Measurements from ENCODE around the gene UCN2. TPM values are rescaled to one million over a fixed set of nuclear protein-coding genes. Genes with fewer than 3 reads are reported as not detected.
A peak's percentile ranks its signal among the peaks of the same experiment; 100 is the strongest.

UCN2 gene
- total and polyA plus RNA-seq, 2 of the 8 experiments (the other 6 are each of a cell fraction or from before 2014, with no cell fraction given): 0.14 TPM; not detected in 1

DNA sequence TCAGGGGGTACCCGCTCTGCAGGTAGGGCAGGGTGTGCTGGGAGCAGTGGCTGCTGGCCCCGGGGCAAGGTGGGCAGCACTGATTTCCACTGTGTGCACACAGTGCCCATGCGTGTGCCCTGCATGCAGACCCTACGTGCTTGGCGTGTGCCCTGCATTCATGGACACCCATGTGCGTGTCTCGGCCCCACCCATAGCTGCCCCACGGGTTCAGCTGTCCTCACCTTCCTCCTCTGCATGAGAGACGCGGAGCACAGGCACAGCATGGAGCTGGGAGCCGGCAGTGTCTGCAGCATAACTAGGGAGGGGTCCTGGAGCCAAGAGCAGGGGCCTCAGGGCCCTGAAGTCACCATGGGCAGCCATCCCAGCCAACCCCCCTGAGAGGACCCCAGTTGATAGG lies 1.6 kb upstream of the UCN2 start:
- WGBS, 2 experiments (ENCODE audit: extremely low coverage in 1 of 2, insufficient coverage in 1 of 2, insufficient read length in 1 of 2, insufficient replicate concordance in 2 of 2, low coverage in 1 of 2, low lambda C conversion rate in 2 of 2, missing lambda C conversion rate in 1 of 2): 93% methylated on average over 11 of the region's 11 CpGs; no CpG with 5 or more reads in 1 of the 2 experiments
- no peak overlapping the region for H2BK20ac ChIP-seq (ENCODE audit: low read length)
- no peak overlapping the region for H3K27ac ChIP-seq (ENCODE audit: low read depth, low read length)
- H3K23ac ChIP-seq (ENCODE audit: insufficient read length): no peak overlapping the region
- FAIRE-seq (no peak), DNase-seq (ENCODE audit: low read depth in 1 of 2, low spot score in 2 of 2) (no peak)
- no peak overlapping the region for H2AK5ac ChIP-seq (ENCODE audit: low read depth, low read length)
- ChIA-PET CTCF (ENCODE audit: partially characterized antibody) (interaction anchor here (0.7 to 6.1 kb wide), 3 partner anchors 16 to 175 kb away, joined by 3 to 32 read pairs (median 3); no protein-coding TSS in a partner anchor), POLR2A (ENCODE audit: partially characterized antibody) (no interaction called here)
- H2BK15ac ChIP-seq (ENCODE audit: low read length): no peak overlapping the region
- no peak overlapping the region for H3K9ac ChIP-seq (replicated peaks in 1 of 4; ENCODE audit: extremely low read depth in 1 of 4, low read depth in 3 of 4, low read length in 3 of 4)
- no peak overlapping the region; the same call in 1 of the 2 replicates for H4K8ac ChIP-seq (ENCODE audit: extremely low read depth, insufficient read depth, low read length)
- no peak overlapping the region for H2BK12ac ChIP-seq (ENCODE audit: low read depth, low read length)
- H3K4me2 ChIP-seq (ENCODE audit: insufficient read depth in 1 of 2, low read depth in 2 of 2, low read length in 2 of 2): no peak overlapping the region
- H3K4me3 ChIP-seq (ENCODE audit: extremely low read depth in 1 of 4, insufficient read depth in 2 of 4, low read depth in 3 of 4, low read length in 4 of 4): no peak overlapping the region
- H4K5ac ChIP-seq (ENCODE audit: insufficient read length, low read depth, low read length): no peak overlapping the region
- no peak overlapping the region for H3K56ac ChIP-seq (replicated peaks; ENCODE audit: insufficient read length, low read depth, low read length)
- H4K91ac ChIP-seq (replicated peaks; ENCODE audit: insufficient read length, low read length): no peak overlapping the region
- no peaks in the 10 kb centered on the region for H4K20me1 ChIP-seq (replicated peaks in 1 of 2; ENCODE audit: control insufficient read depth in 1 of 2, insufficient read depth in 2 of 2, low read length in 2 of 2)
- no peak overlapping the region for H2AFZ ChIP-seq (ENCODE audit: low read length)
- no peak overlapping the region for H2BK5ac ChIP-seq (ENCODE audit: low read depth, low read length)
- H3K36me3 ChIP-seq (ENCODE audit: control insufficient read depth in 2 of 4, insufficient read depth in 4 of 4, low read length in 3 of 4): no peaks in the 10 kb centered on the region
- no peak overlapping the region for H2BK120ac ChIP-seq (replicated peaks; ENCODE audit: low read depth, low read length)
- H3K23me2 ChIP-seq (ENCODE audit: low read depth, low read length): no peaks in the 10 kb centered on the region
- H3K4ac ChIP-seq (replicated peaks; ENCODE audit: insufficient read length, low read depth, low read length): peak overlapping the region; percentile 53
- H3K27me3 ChIP-seq (replicated peaks in 1 of 4; ENCODE audit: control insufficient read depth in 3 of 4, extremely low read depth in 1 of 4, insufficient read depth in 3 of 4, low read length in 3 of 4): no peaks in the 10 kb centered on the region
- TF ChIP-seq, protein P1, sequence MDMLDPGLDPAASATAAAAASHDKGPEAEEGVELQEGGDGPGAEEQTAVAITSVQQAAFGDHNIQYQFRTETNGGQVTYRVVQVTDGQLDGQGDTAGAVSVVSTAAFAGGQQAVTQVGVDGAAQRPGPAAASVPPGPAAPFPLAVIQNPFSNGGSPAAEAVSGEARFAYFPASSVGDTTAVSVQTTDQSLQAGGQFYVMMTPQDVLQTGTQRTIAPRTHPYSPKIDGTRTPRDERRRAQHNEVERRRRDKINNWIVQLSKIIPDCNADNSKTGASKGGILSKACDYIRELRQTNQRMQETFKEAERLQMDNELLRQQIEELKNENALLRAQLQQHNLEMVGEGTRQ (IDR thresholded peaks at IDR 0.05; ENCODE audit: low read length): no peak
- TF ChIP-seq, protein P2, sequence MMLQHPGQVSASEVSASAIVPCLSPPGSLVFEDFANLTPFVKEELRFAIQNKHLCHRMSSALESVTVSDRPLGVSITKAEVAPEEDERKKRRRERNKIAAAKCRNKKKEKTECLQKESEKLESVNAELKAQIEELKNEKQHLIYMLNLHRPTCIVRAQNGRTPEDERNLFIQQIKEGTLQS (IDR thresholded peaks at IDR 0.05; ENCODE audit: insufficient read depth, low read depth, low read length): no peak
- no peak for TF ChIP-seq JUND (IDR thresholded peaks at IDR 0.05; ENCODE audit: low read length)
- no peak for TF ChIP-seq EZH2 (IDR thresholded peaks at IDR 0.05; ENCODE audit: low read depth, low read length, severe bottlenecking)
- TF ChIP-seq POLR2A (IDR thresholded peaks at IDR 0.05; ENCODE audit: control extremely low read depth in 1 of 2, low read depth in 2 of 2, low read length in 2 of 2): no peak
- TF ChIP-seq RXRA (IDR thresholded peaks at IDR 0.05; ENCODE audit: insufficient read depth, low read depth, low read length): no peak
- no peak for TF ChIP-seq GABPA (IDR thresholded peaks at IDR 0.05; ENCODE audit: borderline replicate concordance, insufficient read depth, low read length)
- TF ChIP-seq RAD21 (IDR thresholded peaks at IDR 0.05 in 1 of 2, conservative IDR thresholded peaks at IDR 0.05 in 1 of 2; ENCODE audit: low read depth in 2 of 2, low read length in 2 of 2): no peak
- no peak for TF ChIP-seq ZNF274 (IDR thresholded peaks at IDR 0.05; ENCODE audit: borderline replicate concordance, extremely low read depth, low read length)
- no peak overlapping the region for H3K18ac ChIP-seq (ENCODE audit: extremely low read depth, low read length)
- no peak overlapping the region for H3K14ac ChIP-seq (ENCODE audit: insufficient read length)
- H3K4me1 ChIP-seq (replicated peaks in 1 of 4; ENCODE audit: control insufficient read depth in 3 of 4, insufficient read depth in 4 of 4, low read length in 3 of 4): peaks cover 4 to 21% (median 16%) of the 10 kb centered on the region in 4 experiments
- H3K9me3 ChIP-seq (ENCODE audit: insufficient read depth in 2 of 2, low read depth in 1 of 2, low read length in 1 of 2): no peaks in the 10 kb centered on the region
- no peaks in the 10 kb centered on the region for H3K79me2 ChIP-seq (ENCODE audit: control insufficient read depth in 1 of 2, insufficient read depth in 2 of 2, low read length in 2 of 2)
- H3K79me1 ChIP-seq (ENCODE audit: low read depth, low read length): no peaks in the 10 kb centered on the region

All from H1 (cell line).